Body of pancreas (tissue), 4 donors: Measurements from ENCODE around the gene CDY1.
"Not testable (repeated sequence)": the region's sequence is repeated elsewhere in the genome, so short reads cannot be mapped to it uniquely, and the experiment has no call there.

Source experiments
- CTCF ChIP-seq, 7 experiments: fragments of 450-650 bp in 4 of 7; fragments of 200-600 bp in 3 of 7; sonication (generic) in 3 of 7; IDR thresholded peaks; one replicate each; pipeline ENCODE4 v1.5.1; 2016 to 2019; ENCODE audit warnings: antibody characterized with exemption in 7 of 7
- POLR2A ChIP-seq, 3 donors: fragments of 450-650 bp; IDR thresholded peaks; one replicate each; pipeline ENCODE4 v1.6.1; 2016; ENCODE audit warnings: antibody characterized with exemption in 3 of 3, mild to moderate bottlenecking in 2 of 3

DNA sequence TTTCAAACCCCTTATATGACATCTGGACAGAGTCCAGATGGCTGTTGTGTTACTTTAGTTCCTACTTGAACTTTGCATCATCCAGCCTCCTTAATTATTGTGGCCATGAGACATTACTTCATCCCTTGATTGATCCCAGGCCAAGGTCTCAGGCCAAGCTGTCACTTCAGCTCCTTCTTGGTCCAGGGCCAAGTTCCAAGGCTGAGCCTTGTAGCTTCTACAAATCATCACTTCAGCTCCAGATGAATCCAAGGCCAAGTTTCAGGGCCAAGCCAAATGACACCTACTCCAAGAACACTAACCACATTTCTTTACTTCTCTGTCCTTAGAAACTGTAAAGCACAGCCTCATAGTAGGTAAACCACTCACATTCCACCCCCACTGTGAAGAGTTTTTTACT is 1.7 kb upstream of the CDY1 start:
- TF ChIP-seq CTCF, POLR2A (IDR thresholded peaks at IDR 0.05): not testable (repeated sequence)
